B cell (primary cell): ENCODE measurements around the gene CHADL. TPM values are rescaled to one million over a fixed set of nuclear protein-coding genes. Genes with fewer than 3 reads are reported as not detected.

Experiments used
- ATAC-seq: fragments of 200-7000 bp; cut with Tn5 transposase; one replicate; pipeline ENCODE4 v1.10.0; 2021; ENCODE audit warnings: low read depth, mild to moderate bottlenecking, moderate number of reproducible peaks, moderate library complexity
- CTCF ChIA-PET: fragments of 350-600 bp; sonication (Branson Sonifier 250); formaldehyde crosslinking; loops from one replicate; lab custom pipeline; 2021; ENCODE audit warnings: antibody characterized with exemption, inconsistent platforms; lab: Charles Lee
- POLR2A ChIA-PET: fragments of 350-600 bp; sonication (Branson Sonifier 250); formaldehyde crosslinking; loops from one replicate; lab custom pipeline; 2021; ENCODE audit warnings: antibody characterized with exemption; lab: Charles Lee
- DNase-seq: peaks from one replicate; pipeline ENCODE4 v3.0.0; 2013
- H2AFZ ChIP-seq: 2 replicates; pipeline ENCODE4 v1.6.1; 2012; ENCODE audit warnings: mild to moderate bottlenecking, low read depth, low read length; ENCODE audit not compliant: insufficient read depth, poor library complexity, severe bottlenecking
- H3K27ac ChIP-seq, 2 donors: 1 replicate in 1 of 2; 2 replicates in 1 of 2; pipeline ENCODE4 v1.5.1; 2012 to 2013; ENCODE audit warnings: low read length in 2 of 2, mild to moderate bottlenecking in 2 of 2, moderate library complexity in 1 of 2
- H3K27me3 ChIP-seq, 4 experiments: fragments of 200-600 bp in 1 of 4; sonication (generic) in 1 of 4; replicated peaks in 1 of 4; 1 replicate in 2 of 4; 2 replicates in 2 of 4; pipeline versions ENCODE4 v1.6.1 to v1.7.0; 2013 to 2016; ENCODE audit warnings: low read length in 3 of 4, mild to moderate bottlenecking in 2 of 4, mixed read lengths in 1 of 4, moderate library complexity in 1 of 4; ENCODE audit not compliant: insufficient read depth in 4 of 4, control insufficient read depth in 3 of 4; ENCODE audit errors: control extremely low read depth in 1 of 4
- H3K36me3 ChIP-seq, 2 experiments: replicated peaks in 1 of 2; 1 replicate in 1 of 2; 2 replicates in 1 of 2; pipeline versions ENCODE4 v1.6.1 to v1.7.1; 2013; ENCODE audit warnings: low read length in 1 of 2; ENCODE audit not compliant: insufficient read depth in 2 of 2, control insufficient read depth in 1 of 2; ENCODE audit errors: control extremely low read depth in 1 of 2, extremely low read depth in 1 of 2
- H3K4me1 ChIP-seq, 2 donors: fragments of 200-600 bp in 1 of 2; sonication (generic) in 1 of 2; 1 replicate in 1 of 2; 2 replicates in 1 of 2; pipeline versions ENCODE4 v1.5.1 to v1.6.1; 2013 to 2017; ENCODE audit warnings: low read length in 2 of 2; ENCODE audit not compliant: control insufficient read depth in 2 of 2, insufficient read depth in 2 of 2
- H3K4me2 ChIP-seq: replicated peaks from 2 replicates; pipeline ENCODE3; 2012; ENCODE audit warnings: mild to moderate bottlenecking, low read depth, low read length; ENCODE audit not compliant: poor library complexity, severe bottlenecking
- H3K4me3 ChIP-seq, 5 experiments: fragments of 200-600 bp in 1 of 5; sonication (generic) in 1 of 5; 1 replicate in 3 of 5; 2 replicates in 2 of 5; pipeline versions ENCODE4 v1.5.1 to v1.7.0; 2011 to 2016; ENCODE audit warnings: low read length in 4 of 5, mild to moderate bottlenecking in 4 of 5, low read depth in 2 of 5, control low read depth in 1 of 5, moderate library complexity in 1 of 5; ENCODE audit not compliant: insufficient read depth in 1 of 5; ENCODE audit errors: control extremely low read depth in 1 of 5, extremely low read depth in 1 of 5
- H3K79me2 ChIP-seq: fragments of 200-600 bp; sonication (generic); one replicate; pipeline ENCODE4 v1.6.0; 2016; ENCODE audit warnings: low read length; ENCODE audit not compliant: control insufficient read depth, insufficient read depth
- H3K9ac ChIP-seq: fragments of 200-600 bp; sonication (generic); 2 replicates; pipeline ENCODE4 v1.6.1; 2017; ENCODE audit warnings: mild to moderate bottlenecking, low read length, moderate library complexity
- H3K9me3 ChIP-seq, 3 donors: one replicate each; pipeline versions ENCODE4 v1.6.1 to v1.7.1; 2013; ENCODE audit warnings: low read length in 2 of 3; ENCODE audit not compliant: control insufficient read depth in 2 of 3, insufficient read depth in 1 of 3; ENCODE audit errors: control extremely low read depth in 1 of 3
- H4K20me1 ChIP-seq: 2 replicates; pipeline ENCODE4 v1.6.0; 2012; ENCODE audit warnings: mild to moderate bottlenecking, low read length; ENCODE audit not compliant: insufficient read depth, control insufficient read depth, poor library complexity, severe bottlenecking
- H3K27ac Mint-ChIP-seq: one replicate; pipeline ENCODE4 v1.8.0; 2021; ENCODE audit warnings: mixed read lengths
- H3K27me3 Mint-ChIP-seq: one replicate; pipeline ENCODE4 v1.8.0; 2021; ENCODE audit warnings: mixed read lengths
- H3K4me1 Mint-ChIP-seq: one replicate; pipeline ENCODE4 v1.8.0; 2021; ENCODE audit warnings: mixed read lengths
- H3K4me3 Mint-ChIP-seq: one replicate; pipeline ENCODE4 v1.8.0; 2021; ENCODE audit warnings: mixed read lengths
- H3K9me3 Mint-ChIP-seq: one replicate; pipeline ENCODE4 v1.8.0; 2022; ENCODE audit warnings: mixed read lengths; ENCODE audit not compliant: insufficient read depth
- EZH2 ChIP-seq: IDR thresholded peaks from 2 replicates; pipeline ENCODE4 v1.6.1; 2012; ENCODE audit warnings: borderline replicate concordance, low read depth, mild to moderate bottlenecking, moderate library complexity, low read length; ENCODE audit not compliant: insufficient read depth, poor library complexity, severe bottlenecking
- WGBS: methylation state at CpG from one replicate; pipeline ENCODE4 v1.1.5; 2013; ENCODE audit warnings: missing lambda C conversion rate; ENCODE audit not compliant: insufficient coverage; 5-methylcytosine and 5-hydroxymethylcytosine counted together
- intact Hi-C: fragments of 100-400 bp; cut with micrococcal nuclease; formaldehyde crosslinking; loops from one replicate; pipeline ENCODE4 v1.10.0; 2022
- polyA plus RNA-seq: library from polyadenylated mRNA; depleted of rRNA; stranded (reverse); fragments of >200 nt; gene quantifications from 2 replicates; pipeline ENCODE4 v1.2.3, GENCODE V29; 2012
- total RNA-seq, 2 donors: library from RNA; stranded (reverse); fragments of 120-200 nt in 1 of 2; gene quantifications; 1 replicate in 1 of 2; 2 replicates in 1 of 2; pipeline versions ENCODE4 v1.2.3 to v1.2.4, GENCODE V29; 2013 to 2022
- TF ChIP-seq, protein P1 (sequence below): fragments of 200-600 bp; IDR thresholded peaks from one replicate; pipeline ENCODE4 v1.8.0; 2022; ENCODE audit warnings: antibody characterized with exemption, mild to moderate bottlenecking

The CHADL gene
- total and polyA plus RNA-seq, 2 donors (not counting 1 experiment from before 2014, with no cell fraction given): 0.07 to 0.59 TPM

DNA sequence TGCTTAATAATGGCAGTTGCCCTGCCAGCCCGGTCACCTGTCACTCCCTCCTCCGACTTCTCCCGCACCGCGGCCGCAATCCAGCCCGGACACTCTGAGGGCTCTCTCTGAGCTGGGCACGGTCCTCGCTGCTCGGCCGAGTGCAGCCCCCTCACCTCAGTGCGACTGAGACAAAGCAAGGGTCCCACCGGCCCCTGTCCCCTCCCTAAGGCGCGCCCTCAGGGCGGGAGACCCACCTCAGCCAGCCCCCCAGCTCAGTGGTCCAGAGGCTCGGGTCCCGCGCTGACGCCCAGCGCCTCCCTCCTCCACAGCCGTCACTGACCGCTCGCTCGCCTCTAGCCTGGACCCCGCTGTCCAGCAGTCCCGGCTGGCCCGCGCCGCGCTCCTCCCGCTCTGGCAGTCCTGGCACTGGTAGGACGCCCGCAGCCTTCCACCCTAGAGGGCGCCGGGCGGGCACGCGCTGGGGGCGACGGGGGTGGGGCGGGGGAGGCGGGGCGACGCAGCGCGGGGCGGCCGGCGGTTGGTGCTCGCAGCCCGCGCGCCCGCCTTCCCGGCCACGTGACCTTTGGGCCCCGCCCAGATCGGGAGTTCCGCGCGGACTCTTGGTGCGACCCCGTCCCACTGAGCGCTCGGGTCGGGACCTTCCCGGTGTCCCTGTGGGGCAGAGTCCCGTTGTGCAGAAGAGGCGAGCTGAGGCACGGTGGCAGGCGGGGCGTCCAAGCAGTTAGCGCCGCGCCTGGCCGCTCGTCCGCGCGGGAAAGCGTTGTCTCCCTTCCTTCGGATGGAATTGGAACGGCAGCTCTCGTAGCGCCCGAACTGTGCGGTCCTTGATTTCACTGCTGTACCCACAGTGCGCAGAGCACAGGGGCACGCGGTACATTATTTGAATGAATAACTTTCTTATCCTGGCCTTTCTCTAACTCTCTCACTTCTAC is 43.4 kb downstream of the CHADL start:
- H3K9me3 ChIP-seq: no peaks in the 10 kb centered on the region
- H3K79me2 ChIP-seq: no peaks in the 10 kb centered on the region
- H3K4me1 ChIP-seq: peaks cover 7 to 17% of the 10 kb centered on the region in 2 donors
- CTCF ChIA-PET: interaction anchor here (1.5 kb wide), 2 partner anchors 40 to 206 kb away, joined by 3 to 10 read pairs; no protein-coding TSS in a partner anchor
- intact Hi-C loops: loop anchor here (1.0 to 10.0 kb wide), 4 partner anchors 8 to 103 kb away; partner anchors contain the start of genes EP300, L3MBTL2 and RANGAP1
- ATAC-seq (peak; percentile 92), DNase-seq (peak; percentile 88)
- no peaks in the 10 kb centered on the region for H3K36me3 ChIP-seq
- peaks cover 0 to 7% (median 3%) of the 10 kb centered on the region in 4 experiments for H3K27me3 ChIP-seq
- Mint-ChIP-seq H3K27ac (peak overlapping the region; percentile 2), H3K4me3 (peak overlapping the region; percentile 89), H3K27me3 (peaks cover 3% of the 10 kb centered on the region), H3K4me1 (peaks cover 18% of the 10 kb centered on the region), H3K9me3 (no peaks in the 10 kb centered on the region)
- H3K9ac ChIP-seq: peak overlapping the region; percentile 74
- peak overlapping the region; percentile 73 to 85 (median 76) for H3K4me3 ChIP-seq
- peak overlapping the region; percentile 96 for H3K4me2 ChIP-seq
- WGBS: 1% methylated on average over 88 of the region's 91 CpGs
- H4K20me1 ChIP-seq: no peaks in the 10 kb centered on the region
- POLR2A ChIA-PET: interaction anchor here (1.1 kb wide), 1 partner anchor 40 kb away, joined by 3 read pairs; no protein-coding TSS in a partner anchor
- no peak overlapping the region for H3K27ac ChIP-seq
- H2AFZ ChIP-seq: peak overlapping the region; percentile 96
- TF ChIP-seq, protein P1, sequence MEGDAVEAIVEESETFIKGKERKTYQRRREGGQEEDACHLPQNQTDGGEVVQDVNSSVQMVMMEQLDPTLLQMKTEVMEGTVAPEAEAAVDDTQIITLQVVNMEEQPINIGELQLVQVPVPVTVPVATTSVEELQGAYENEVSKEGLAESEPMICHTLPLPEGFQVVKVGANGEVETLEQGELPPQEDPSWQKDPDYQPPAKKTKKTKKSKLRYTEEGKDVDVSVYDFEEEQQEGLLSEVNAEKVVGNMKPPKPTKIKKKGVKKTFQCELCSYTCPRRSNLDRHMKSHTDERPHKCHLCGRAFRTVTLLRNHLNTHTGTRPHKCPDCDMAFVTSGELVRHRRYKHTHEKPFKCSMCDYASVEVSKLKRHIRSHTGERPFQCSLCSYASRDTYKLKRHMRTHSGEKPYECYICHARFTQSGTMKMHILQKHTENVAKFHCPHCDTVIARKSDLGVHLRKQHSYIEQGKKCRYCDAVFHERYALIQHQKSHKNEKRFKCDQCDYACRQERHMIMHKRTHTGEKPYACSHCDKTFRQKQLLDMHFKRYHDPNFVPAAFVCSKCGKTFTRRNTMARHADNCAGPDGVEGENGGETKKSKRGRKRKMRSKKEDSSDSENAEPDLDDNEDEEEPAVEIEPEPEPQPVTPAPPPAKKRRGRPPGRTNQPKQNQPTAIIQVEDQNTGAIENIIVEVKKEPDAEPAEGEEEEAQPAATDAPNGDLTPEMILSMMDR: peak; percentile 5
- no peak for TF ChIP-seq EZH2
